Lung (tissue), 12 donors: ENCODE data around the gene PGAM2. TPM values are rescaled to one million over a fixed set of nuclear protein-coding genes. Genes with fewer than 3 reads are reported as not detected.

Source experiments
- ATAC-seq: fragments of 200-7000 bp; cut with Tn5 transposase; one replicate; pipeline ENCODE4 v1.9.1; 2020; ENCODE audit warnings: moderate number of reproducible peaks; ENCODE audit not compliant: insufficient read depth, low FRiP score
- DNase-seq, 3 donors: peaks; one replicate each; pipeline ENCODE4 v3.0.0-alpha.2; 2013 to 2017
- H3K27ac ChIP-seq, 2 donors: one replicate each; pipeline ENCODE4 v1.5.1; 2013; ENCODE audit warnings: mild to moderate bottlenecking in 2 of 2, moderate library complexity in 2 of 2, control low read depth in 1 of 2, inconsistent platforms in 1 of 2, low read depth in 1 of 2, low read length in 1 of 2
- H3K27me3 ChIP-seq, 3 donors: one replicate each; pipeline ENCODE4 v1.5.1; 2013; ENCODE audit warnings: low read length in 2 of 3; ENCODE audit not compliant: control insufficient read depth in 3 of 3, insufficient read depth in 3 of 3
- H3K36me3 ChIP-seq, 4 donors: one replicate each; pipeline ENCODE4 v1.5.1; 2013; ENCODE audit warnings: low read length in 4 of 4, mild to moderate bottlenecking in 1 of 4, moderate library complexity in 1 of 4; ENCODE audit not compliant: control insufficient read depth in 4 of 4, insufficient read depth in 4 of 4
- H3K4me1 ChIP-seq, 5 donors: one replicate each; pipeline ENCODE4 v1.5.1; 2013; ENCODE audit warnings: low read length in 5 of 5, mild to moderate bottlenecking in 2 of 5, moderate library complexity in 1 of 5; ENCODE audit not compliant: control insufficient read depth in 5 of 5, insufficient read depth in 5 of 5
- H3K4me3 ChIP-seq: one replicate; pipeline ENCODE4 v1.5.1; 2013; ENCODE audit warnings: mild to moderate bottlenecking, control low read depth, moderate library complexity
- H3K9ac ChIP-seq, 2 donors: one replicate each; pipeline ENCODE4 v1.5.1; 2013; ENCODE audit warnings: low read length in 2 of 2, control low read depth in 1 of 2; ENCODE audit not compliant: insufficient read depth in 1 of 2
- H3K9me3 ChIP-seq, 4 donors: one replicate each; pipeline ENCODE4 v1.5.1; 2013; ENCODE audit warnings: low read length in 3 of 4, mild to moderate bottlenecking in 1 of 4, moderate library complexity in 1 of 4; ENCODE audit not compliant: control insufficient read depth in 4 of 4, insufficient read depth in 3 of 4
- CTCF ChIP-seq: IDR thresholded peaks from 2 replicates; pipeline ENCODE4 v1.5.1; 2012; ENCODE audit warnings: mild to moderate bottlenecking; ENCODE audit errors: control extremely low read depth, extremely low read depth
- WGBS, 2 donors: extraction: QIAGEN DNeasy Blood & Tissue Kit; methylation state at CpG; one replicate each; pipeline ENCODE4 v1.1.7; 2013; 5-methylcytosine and 5-hydroxymethylcytosine counted together
- polyA plus RNA-seq, 2 donors: library from polyadenylated mRNA; stranded (reverse); fragments of 200-250 nt; gene quantifications; one replicate each; pipeline ENCODE4 v1.2.1, GENCODE V29; 2013
- total RNA-seq, 2 donors: library from RNA; depleted of rRNA in 1 of 2; stranded (reverse); fragments of >200 nt in 1 of 2; gene quantifications; one replicate each; pipeline ENCODE4 v1.2.1, GENCODE V29; 2014 to 2021
- donor health status: control.
- donor health status: control.
- donor health status: Bipolar disorder and iron deficiency.
- donor health status: healthy.
- donor health status: DM: yes; HTN: yes; CAD: no.

Gene PGAM2
- total and polyA plus RNA-seq, 4 donors: 0.63 to 0.85 (median 0.83) TPM; not detected in 1

GRCh38 chr7:44058759-44059218 lies 6.6 kb downstream of the PGAM2 start:
- ATAC-seq (no peak), DNase-seq (no peak)
- Histone ChIP-seq H3K27me3 (no peaks in the 10 kb centered on the region), H3K9ac (no peak overlapping the region), H3K4me1 (peaks cover 0 to 3% (median 0%) of the 10 kb centered on the region in 5 donors), H3K9me3 (no peaks in the 10 kb centered on the region), H3K27ac (no peak overlapping the region), H3K4me3 (no peak overlapping the region), H3K36me3 (peaks cover 18 to 60% (median 41%) of the 10 kb centered on the region in 4 donors)
- no peak for TF ChIP-seq CTCF
- WGBS, 2 donors: 94 to 95% methylated on average over 7 of the region's 7 CpGs

- Histone ChIP-seq H3K4me3 (no peak overlapping the region), H3K9me3 (no peaks in the 10 kb centered on the region), H3K4me1 (peaks cover 0 to 2% (median 0%) of the 10 kb centered on the region in 5 donors), H3K36me3 (peaks cover 18 to 60% (median 42%) of the 10 kb centered on the region in 4 donors), H3K9ac (no peak overlapping the region), H3K27ac (no peak overlapping the region), H3K27me3 (no peaks in the 10 kb centered on the region)
- no peak for ATAC-seq
- 93 to 94% methylated on average over 30 of the region's 30 CpGs for WGBS, 2 donors
- DNase-seq: no peak
- no peak for TF ChIP-seq CTCF
These were observed 7.3 kb downstream of the PGAM2 start for GRCh38 chr7:44057849-44058758.

- ATAC-seq: no peak
- H3K36me3 ChIP-seq: peaks cover 18 to 67% (median 47%) of the 10 kb centered on the region in 4 donors
These were observed 8.1 kb downstream of the PGAM2 start for GRCh38 chr7:44057181-44057848.

More at GRCh38 chr7:44057181-44057848, 8.1 kb downstream of the PGAM2 start:
- no peaks in the 10 kb centered on the region for H3K9me3 ChIP-seq
- H3K27me3 ChIP-seq: no peaks in the 10 kb centered on the region
- H3K4me1 ChIP-seq: no peaks in the 10 kb centered on the region
- no peak overlapping the region for H3K27ac ChIP-seq
- no peak for TF ChIP-seq CTCF
- H3K4me3 ChIP-seq: no peak overlapping the region
- DNase-seq: no peak
- 94 to 98% methylated on average over 11 of the region's 11 CpGs for WGBS, 2 donors
- H3K9ac ChIP-seq: no peak overlapping the region
